Measurements from ENCODE around the gene CAMK2A. TPM values are rescaled to one million over a fixed set of nuclear protein-coding genes. Genes with fewer than 3 reads are reported as not detected.
A peak's percentile ranks its signal among the peaks of the same experiment; 100 is the strongest.

The CAMK2A gene
- total and polyA plus RNA-seq, 2 experiments from 2014 or later = 0.43 TPM; not detected in 1

- DNase-seq = no peak
- no peak for TF ChIP-seq EZH2phosphoT487 (IDR thresholded peaks at IDR 0.05; ENCODE audit: insufficient read depth, low read depth)
- TF ChIP-seq EZH2 (IDR thresholded peaks at IDR 0.05; ENCODE audit: insufficient read depth, poor library complexity, severe bottlenecking) = no peak
- Histone ChIP-seq H3K36me3 (ENCODE audit: low read depth) (no peaks in the 10 kb centered on the region), H3K4me1 (ENCODE audit: insufficient read depth) (0 out of 2 replicates have a peak, but pooled peaks cover 4% of the 10 kb centered on the region), H3K27ac (no peak overlapping the region), H3K4me2 (ENCODE audit: unreplicated experiment) (no peak overlapping the region), H3F3A (ENCODE audit: insufficient read depth) (peaks cover 4% of the 10 kb centered on the region; the same call in 1 of the 2 replicates), H3K9ac (no peak overlapping the region), H3K9me2 (ENCODE audit: insufficient read depth) (no peaks in the 10 kb centered on the region), H3K27me3 (replicated peaks; ENCODE audit: insufficient read depth) (no peaks in the 10 kb centered on the region), H3K79me2 (ENCODE audit: insufficient read depth) (no peaks in the 10 kb centered on the region), H3K4me3 (no peak overlapping the region), H3K9me3 (ENCODE audit: low read depth) (no peaks in the 10 kb centered on the region), H4K20me1 (ENCODE audit: insufficient read depth) (no peaks in the 10 kb centered on the region), H2AFZ (no peak overlapping the region)
- in situ Hi-C loops (cut with MboI) = no loop called here
- WGBS, 2 experiments (ENCODE audit: low coverage in 1 of 2, low lambda C conversion rate in 2 of 2, missing lambda C conversion rate in 2 of 2) = 56 to 58% methylated on average over 11 to 12 of the region's 12 CpGs
Measured at GRCh38 chr5:150256410-150257064, 33.0 kb downstream of the CAMK2A start.

GRCh38 chr5:150255659-150256409 lies 33.7 kb downstream of the CAMK2A start:
- H3K4me2 ChIP-seq (ENCODE audit: unreplicated experiment) = no peak overlapping the region
- 89 to 91% methylated on average over 6 of the region's 6 CpGs for WGBS, 2 experiments (ENCODE audit: low coverage in 1 of 2, low lambda C conversion rate in 2 of 2, missing lambda C conversion rate in 2 of 2)
- no peaks in the 10 kb centered on the region for H3K27me3 ChIP-seq (replicated peaks; ENCODE audit: insufficient read depth)
- no peaks in the 10 kb centered on the region for H3K4me1 ChIP-seq (ENCODE audit: insufficient read depth)
- no peak overlapping the region for H3K27ac ChIP-seq
- no peaks in the 10 kb centered on the region for H4K20me1 ChIP-seq (ENCODE audit: insufficient read depth)
- DNase-seq = peak; percentile 15
- H3K9me2 ChIP-seq (ENCODE audit: insufficient read depth) = no peaks in the 10 kb centered on the region
- no peak overlapping the region for H3K4me3 ChIP-seq
- no peak overlapping the region for H3K9ac ChIP-seq
- in situ Hi-C loops (cut with MboI) = no loop called here
- H3F3A ChIP-seq (ENCODE audit: insufficient read depth) = peaks cover under 1% of the 10 kb centered on the region; the same call in 1 of the 2 replicates
- H2AFZ ChIP-seq = no peak overlapping the region
- no peaks in the 10 kb centered on the region for H3K79me2 ChIP-seq (ENCODE audit: insufficient read depth)
- H3K9me3 ChIP-seq (ENCODE audit: low read depth) = no peaks in the 10 kb centered on the region
- no peaks in the 10 kb centered on the region for H3K36me3 ChIP-seq (ENCODE audit: low read depth)
- TF ChIP-seq EZH2phosphoT487 (IDR thresholded peaks at IDR 0.05; ENCODE audit: insufficient read depth, low read depth) (no peak), EZH2 (IDR thresholded peaks at IDR 0.05; ENCODE audit: insufficient read depth, poor library complexity, severe bottlenecking) (no peak)

- H3K27me3 ChIP-seq (replicated peaks; ENCODE audit: insufficient read depth) = no peaks in the 10 kb centered on the region
- 94 to 97% methylated on average over 4 of the region's 4 CpGs for WGBS, 2 experiments (ENCODE audit: low coverage in 1 of 2, low lambda C conversion rate in 2 of 2, missing lambda C conversion rate in 2 of 2)
Measured at GRCh38 chr5:150254774-150255173, 34.8 kb downstream of the CAMK2A start.

GRCh38 chr5:150254363-150254762 lies 35.2 kb downstream of the CAMK2A start:
- H3K4me1 ChIP-seq (ENCODE audit: insufficient read depth) = no peaks in the 10 kb centered on the region
- no peak overlapping the region for H2AFZ ChIP-seq
- no peaks in the 10 kb centered on the region for H3K36me3 ChIP-seq (ENCODE audit: low read depth)
- TF ChIP-seq EZH2phosphoT487 (IDR thresholded peaks at IDR 0.05; ENCODE audit: insufficient read depth, low read depth) = no peak
- no peak for TF ChIP-seq EZH2 (IDR thresholded peaks at IDR 0.05; ENCODE audit: insufficient read depth, poor library complexity, severe bottlenecking)
- no peaks in the 10 kb centered on the region for H4K20me1 ChIP-seq (ENCODE audit: insufficient read depth)
- H3K79me2 ChIP-seq (ENCODE audit: insufficient read depth) = no peaks in the 10 kb centered on the region
- H3K27ac ChIP-seq = no peak overlapping the region
- WGBS, 2 experiments (ENCODE audit: low coverage in 1 of 2, low lambda C conversion rate in 2 of 2, missing lambda C conversion rate in 2 of 2) = 85 to 87% methylated on average over 7 of the region's 7 CpGs
- H3K4me3 ChIP-seq = no peak overlapping the region
- in situ Hi-C loops (cut with MboI) = no loop called here
- DNase-seq = no peak
- H3F3A ChIP-seq (ENCODE audit: insufficient read depth) = no peaks in the 10 kb centered on the region
- no peaks in the 10 kb centered on the region for H3K27me3 ChIP-seq (replicated peaks; ENCODE audit: insufficient read depth)
- H3K4me2 ChIP-seq (ENCODE audit: unreplicated experiment) = no peak overlapping the region
- H3K9me3 ChIP-seq (ENCODE audit: low read depth) = no peaks in the 10 kb centered on the region
- no peaks in the 10 kb centered on the region for H3K9me2 ChIP-seq (ENCODE audit: insufficient read depth)
- H3K9ac ChIP-seq = no peak overlapping the region

More at GRCh38 chr5:150254774-150255173, 34.8 kb downstream of the CAMK2A start:
- H3F3A ChIP-seq (ENCODE audit: insufficient read depth) = no peaks in the 10 kb centered on the region
- DNase-seq = no peak
- no peak for TF ChIP-seq EZH2phosphoT487 (IDR thresholded peaks at IDR 0.05; ENCODE audit: insufficient read depth, low read depth)
- TF ChIP-seq EZH2 (IDR thresholded peaks at IDR 0.05; ENCODE audit: insufficient read depth, poor library complexity, severe bottlenecking) = no peak
- no peak overlapping the region for H3K4me3 ChIP-seq
- no peak overlapping the region for H2AFZ ChIP-seq
- H3K4me1 ChIP-seq (ENCODE audit: insufficient read depth) = no peaks in the 10 kb centered on the region
- H3K79me2 ChIP-seq (ENCODE audit: insufficient read depth) = no peaks in the 10 kb centered on the region
- no peak overlapping the region for H3K27ac ChIP-seq
- no peak overlapping the region for H3K9ac ChIP-seq
- no peaks in the 10 kb centered on the region for H4K20me1 ChIP-seq (ENCODE audit: insufficient read depth)
- no peak overlapping the region for H3K4me2 ChIP-seq (ENCODE audit: unreplicated experiment)
- H3K9me3 ChIP-seq (ENCODE audit: low read depth) = no peaks in the 10 kb centered on the region
- in situ Hi-C loops (cut with MboI) = no loop called here
- no peaks in the 10 kb centered on the region for H3K9me2 ChIP-seq (ENCODE audit: insufficient read depth)
- H3K36me3 ChIP-seq (ENCODE audit: low read depth) = no peaks in the 10 kb centered on the region
